ENCODE measurements around the gene ACTG2.

- no peak for TF ChIP-seq CTCF (IDR thresholded peaks at IDR 0.05; ENCODE audit: low read depth, low read length, missing input control)
- TF ChIP-seq TAF1 (conservative IDR thresholded peaks at IDR 0.05), result no peak
- no peak for TF ChIP-seq RXRA (IDR thresholded peaks at IDR 0.05)
- no peak for TF ChIP-seq YY1 (IDR thresholded peaks at IDR 0.05)
Observed at GRCh38 chr2:73850009-73850408, 42.8 kb upstream of the ACTG2 start.
